ENCODE results near the gene POLDIP2.

The POLDIP2 gene

GRCh38 chr17:28357061-28357900 is at the start of gene POLDIP2:
TSS of gene POLDIP2 (minus strand) at chr17:28357527. CDS start at chr17:28357448, 79 bp downstream.
- in situ Hi-C loops (cut with MboI; ENCODE audit: low sequenced_read_pairs) = no loop called here

- in situ Hi-C loops (cut with MboI; ENCODE audit: low sequenced_read_pairs) = loop anchor here (25.0 kb wide), 3 partner anchors 106 to 619 kb away; partner anchors contain the start of gene FOXN1
Measured at GRCh38 chr17:28406473-28406814, 49.1 kb upstream of the POLDIP2 start.

GRCh38 chr17:28405632-28406472 is 48.5 kb upstream of the POLDIP2 start, which contains the start of gene SLC46A1:
TSS of gene SLC46A1 (minus strand) at chr17:28406212. CDS start at chr17:28406114, 98 bp downstream.
- in situ Hi-C loops (cut with MboI; ENCODE audit: low sequenced_read_pairs) = loop anchor here (25.0 kb wide), 3 partner anchors 106 to 619 kb away; partner anchors contain the start of gene FOXN1

- in situ Hi-C loops (cut with MboI; ENCODE audit: low sequenced_read_pairs) = loop anchor here (25.0 kb wide), 3 partner anchors 107 to 618 kb away; partner anchors contain the start of gene FOXN1
Measured at GRCh38 chr17:28404812-28405570, 47.7 kb upstream of the POLDIP2 start.

GRCh38 chr17:28404461-28404811 is 47.1 kb upstream of the POLDIP2 start:
- in situ Hi-C loops (cut with MboI; ENCODE audit: low sequenced_read_pairs) = loop anchor here (25.0 kb wide), 3 partner anchors 108 to 617 kb away; partner anchors contain the start of gene FOXN1

GRCh38 chr17:28404007-28404406 is 46.7 kb upstream of the POLDIP2 start:
- in situ Hi-C loops (cut with MboI; ENCODE audit: low sequenced_read_pairs) = loop anchor here (25.0 kb wide), 3 partner anchors 108 to 617 kb away; partner anchors contain the start of gene FOXN1

GRCh38 chr17:28402844-28403243 is 45.5 kb upstream of the POLDIP2 start:
- in situ Hi-C loops (cut with MboI; ENCODE audit: low sequenced_read_pairs) = loop anchor here (25.0 kb wide), 3 partner anchors 109 to 616 kb away; partner anchors contain the start of gene FOXN1

- in situ Hi-C loops (cut with MboI; ENCODE audit: low sequenced_read_pairs) = loop anchor here (25.0 kb wide), 3 partner anchors 110 to 615 kb away; partner anchors contain the start of gene FOXN1
Measured at GRCh38 chr17:28402224-28402630, 44.9 kb upstream of the POLDIP2 start.

GRCh38 chr17:28399808-28400207 is 42.5 kb upstream of the POLDIP2 start:
- in situ Hi-C loops (cut with MboI; ENCODE audit: low sequenced_read_pairs) = loop anchor here (25.0 kb wide), 3 partner anchors 112 to 613 kb away; partner anchors contain the start of gene FOXN1

- in situ Hi-C loops (cut with MboI; ENCODE audit: low sequenced_read_pairs) = no loop called here
Measured at GRCh38 chr17:28398280-28398981, 41.1 kb upstream of the POLDIP2 start.

- in situ Hi-C loops (cut with MboI; ENCODE audit: low sequenced_read_pairs) = no loop called here
Measured at GRCh38 chr17:28397687-28398279, 40.5 kb upstream of the POLDIP2 start.

- in situ Hi-C loops (cut with MboI; ENCODE audit: low sequenced_read_pairs) = no loop called here
Measured at GRCh38 chr17:28397275-28397674, 39.9 kb upstream of the POLDIP2 start.

GRCh38 chr17:28396635-28397239 is 39.4 kb upstream of the POLDIP2 start:
- in situ Hi-C loops (cut with MboI; ENCODE audit: low sequenced_read_pairs) = no loop called here

GRCh38 chr17:28395968-28396367 is 38.6 kb upstream of the POLDIP2 start:
- in situ Hi-C loops (cut with MboI; ENCODE audit: low sequenced_read_pairs) = no loop called here

- in situ Hi-C loops (cut with MboI; ENCODE audit: low sequenced_read_pairs) = no loop called here
Measured at GRCh38 chr17:28395426-28395825, 38.1 kb upstream of the POLDIP2 start.

- in situ Hi-C loops (cut with MboI; ENCODE audit: low sequenced_read_pairs) = no loop called here
Measured at GRCh38 chr17:28394337-28395116, 37.2 kb upstream of the POLDIP2 start.

- in situ Hi-C loops (cut with MboI; ENCODE audit: low sequenced_read_pairs) = no loop called here
Measured at GRCh38 chr17:28392491-28392890, 35.2 kb upstream of the POLDIP2 start.

- in situ Hi-C loops (cut with MboI; ENCODE audit: low sequenced_read_pairs) = no loop called here
Measured at GRCh38 chr17:28391401-28391800, 34.1 kb upstream of the POLDIP2 start.

All from HL-60/S4 (cell line).